Naive thymus-derived CD4-positive, alpha-beta T cell (primary cell): Measurements from ENCODE around the gene CBR4. TPM values are rescaled to one million over a fixed set of nuclear protein-coding genes. Genes with fewer than 3 reads are reported as not detected.

Experiments
- ATAC-seq: fragments of 150-1000 bp; cut with Tn5 transposase; 2 replicates; pipeline ENCODE4 v1.10.0; 2021; ENCODE audit warnings: mild to moderate bottlenecking, moderate library complexity
- CTCF ChIA-PET: fragments of 350-600 bp; sonication (Branson Sonifier 250); formaldehyde crosslinking; loops from one replicate; lab custom pipeline; 2021; ENCODE audit warnings: antibody characterized with exemption; lab: Charles Lee
- POLR2A ChIA-PET: fragments of 350-600 bp; sonication (Branson Sonifier 250); formaldehyde crosslinking; loops from one replicate; lab custom pipeline; 2021; ENCODE audit warnings: antibody characterized with exemption, inconsistent platforms; lab: Charles Lee
- DNase-seq, 9 donors: peaks; one replicate each; pipeline versions ENCODE4 v3.0.0 to v3.0.0-alpha.2; 2020 to 2022; ENCODE audit warnings: mixed read lengths in 1 of 9
- H3K27ac ChIP-seq: one replicate; pipeline ENCODE4 v1.7.0; 2013; ENCODE audit warnings: mild to moderate bottlenecking, low read depth, low read length, moderate library complexity
- H3K27me3 ChIP-seq, 2 donors: one replicate each; pipeline ENCODE4 v1.7.0; 2013; ENCODE audit warnings: low read length in 2 of 2, mild to moderate bottlenecking in 2 of 2, moderate library complexity in 2 of 2; ENCODE audit not compliant: control insufficient read depth in 2 of 2, insufficient read depth in 2 of 2
- H3K36me3 ChIP-seq, 3 experiments: 1 replicate in 2 of 3; 2 replicates in 1 of 3; pipeline ENCODE4 v1.7.0; 2013; ENCODE audit warnings: low read length in 3 of 3, mild to moderate bottlenecking in 3 of 3, moderate library complexity in 1 of 3; ENCODE audit not compliant: insufficient read depth in 3 of 3, control insufficient read depth in 2 of 3
- H3K4me1 ChIP-seq, 2 donors: one replicate each; pipeline ENCODE4 v1.7.0; 2013; ENCODE audit warnings: low read length in 2 of 2, mild to moderate bottlenecking in 2 of 2, moderate library complexity in 1 of 2; ENCODE audit not compliant: control insufficient read depth in 2 of 2, insufficient read depth in 2 of 2
- H3K4me3 ChIP-seq: 2 replicates; pipeline ENCODE4 v1.7.0; 2013; ENCODE audit warnings: mild to moderate bottlenecking, low read length
- H3K9me3 ChIP-seq, 3 experiments: 1 replicate in 2 of 3; 2 replicates in 1 of 3; pipeline ENCODE4 v1.7.0; 2013; ENCODE audit warnings: low read length in 3 of 3; ENCODE audit not compliant: control insufficient read depth in 2 of 3
- H3K27ac Mint-ChIP-seq, 9 donors: one replicate each; pipeline ENCODE4 v1.8.0; 2020 to 2022; ENCODE audit warnings: mixed read lengths in 9 of 9, mild to moderate bottlenecking in 8 of 9, moderate library complexity in 5 of 9, inconsistent platforms in 2 of 9
- H3K27me3 Mint-ChIP-seq, 5 donors: one replicate each; pipeline ENCODE4 v1.8.0; 2021 to 2022; ENCODE audit warnings: mixed read lengths in 5 of 5, mild to moderate bottlenecking in 1 of 5
- H3K36me3 Mint-ChIP-seq, 5 donors: one replicate each; pipeline ENCODE4 v1.8.0; 2020 to 2022; ENCODE audit warnings: mixed read lengths in 5 of 5, mild to moderate bottlenecking in 3 of 5, inconsistent platforms in 1 of 5
- H3K4me1 Mint-ChIP-seq, 7 donors: one replicate each; pipeline ENCODE4 v1.8.0; 2020 to 2022; ENCODE audit warnings: mixed read lengths in 7 of 7, mild to moderate bottlenecking in 3 of 7, inconsistent platforms in 1 of 7
- H3K4me3 Mint-ChIP-seq, 10 donors: one replicate each; pipeline ENCODE4 v1.8.0; 2020 to 2022; ENCODE audit warnings: mild to moderate bottlenecking in 10 of 10, mixed read lengths in 10 of 10, moderate library complexity in 6 of 10, inconsistent platforms in 2 of 10
- H3K9me3 Mint-ChIP-seq, 11 donors: one replicate each; pipeline ENCODE4 v1.8.0; 2020 to 2022; ENCODE audit warnings: mixed read lengths in 11 of 11, mild to moderate bottlenecking in 4 of 11, inconsistent platforms in 1 of 11, moderate library complexity in 1 of 11
- intact Hi-C, 2 donors: fragments of 100-400 bp; cut with micrococcal nuclease; formaldehyde crosslinking; loops; one replicate each; pipeline ENCODE4 v1.15.1; 2023
- polyA plus RNA-seq, 2 donors: library from polyadenylated mRNA; unstranded; fragments of 300-500 nt; fragmentation: Illumina TruSeq; gene quantifications; one replicate each; pipeline ENCODE4 v1.2.3, GENCODE V29; 2021
- total RNA-seq, 6 experiments: library from RNA in 5 of 6; stranded (reverse) in 5 of 6; gene quantifications; 1 replicate in 5 of 6; 2 replicates in 1 of 6; pipeline ENCODE4 v1.2.3 and lab custom pipeline; 2021 to 2026

CBR4 gene
- total and polyA plus RNA-seq, 7 experiments from 2014 or later: 6.2 to 24.5 (median 14.2) TPM

DNA sequence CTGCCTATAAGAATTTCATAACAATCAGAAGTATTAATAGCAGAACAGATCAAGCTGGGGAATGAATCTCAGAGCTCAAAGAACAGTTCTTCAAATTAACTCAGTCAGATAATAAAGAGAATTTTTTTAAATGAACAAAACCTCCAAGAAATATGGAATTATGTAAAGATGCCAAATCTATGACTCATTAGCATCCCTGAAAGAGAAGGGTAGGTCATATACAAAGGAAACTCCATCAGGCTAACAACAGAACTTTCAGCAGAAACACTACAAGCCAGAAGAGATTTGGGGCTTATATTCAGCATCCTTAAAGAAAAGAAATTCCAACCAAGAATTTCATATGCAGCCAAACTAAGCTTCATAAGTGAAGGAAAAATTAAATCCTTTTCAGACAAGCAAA is 28.6 kb downstream of the CBR4 start:
- H3K4me3 Mint-ChIP-seq: no peak overlapping the region
- intact Hi-C loops: no loop called here
- H3K36me3 ChIP-seq: peaks cover 0 to 29% (median 0%) of the 10 kb centered on the region in 3 experiments
- H3K9me3 Mint-ChIP-seq: peaks cover 11 to 63% (median 31%) of the 10 kb centered on the region in 11 donors
- H3K9me3 ChIP-seq: peaks cover 0 to 30% (median 7%) of the 10 kb centered on the region in 3 experiments
- no peaks in the 10 kb centered on the region for H3K4me1 ChIP-seq
- no peak overlapping the region for H3K27ac ChIP-seq
- H3K4me3 ChIP-seq: no peak overlapping the region
- no peaks in the 10 kb centered on the region for H3K27me3 Mint-ChIP-seq
- H3K27ac Mint-ChIP-seq: no peak overlapping the region
- CTCF ChIA-PET: no interaction called here
- ATAC-seq: no peak
- H3K36me3 Mint-ChIP-seq: peaks cover 39 to 65% (median 62%) of the 10 kb centered on the region in 5 donors
- H3K4me1 Mint-ChIP-seq: peaks cover 0 to 8% (median 0%) of the 10 kb centered on the region in 7 donors
- DNase-seq: no peak
- no peaks in the 10 kb centered on the region for H3K27me3 ChIP-seq
- POLR2A ChIA-PET: no interaction called here

DNA sequence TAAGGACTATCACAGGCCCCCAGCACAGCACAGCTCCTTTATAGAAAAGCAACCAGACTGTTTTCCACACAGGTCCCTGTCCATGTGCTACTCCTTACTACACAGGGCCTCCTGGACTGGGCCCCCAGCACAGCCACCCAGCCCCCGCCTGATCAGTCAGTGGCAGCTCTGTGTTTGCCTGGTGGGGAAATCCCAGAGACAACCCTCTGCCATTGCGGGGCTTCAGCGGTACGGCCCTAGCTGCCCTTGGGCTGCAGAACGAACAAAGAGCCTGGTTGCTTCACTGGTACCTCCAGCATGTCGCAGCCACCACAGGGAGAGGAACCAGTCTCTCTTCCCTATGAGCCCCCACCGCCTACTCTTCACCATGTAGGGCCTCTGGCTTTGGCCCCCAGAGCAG is 30.7 kb downstream of the CBR4 start:
- Mint-ChIP-seq H3K4me3 (no peak overlapping the region), H3K36me3 (peaks cover 37 to 54% (median 46%) of the 10 kb centered on the region in 5 donors), H3K27ac (no peak overlapping the region), H3K9me3 (peaks cover 13 to 46% (median 32%) of the 10 kb centered on the region in 11 donors), H3K27me3 (no peaks in the 10 kb centered on the region), H3K4me1 (peaks cover 0 to 8% (median 0%) of the 10 kb centered on the region in 7 donors)
- H3K36me3 ChIP-seq: peaks cover 0 to 30% (median 3%) of the 10 kb centered on the region in 3 experiments
- peaks cover 0 to 44% (median 7%) of the 10 kb centered on the region in 3 experiments for H3K9me3 ChIP-seq
- intact Hi-C loops: no loop called here
- DNase-seq (no peak), ATAC-seq (no peak)
- H3K4me1 ChIP-seq: no peaks in the 10 kb centered on the region
- no peak overlapping the region for H3K27ac ChIP-seq
- POLR2A ChIA-PET: no interaction called here
- H3K4me3 ChIP-seq: no peak overlapping the region
- CTCF ChIA-PET: no interaction called here
- no peaks in the 10 kb centered on the region for H3K27me3 ChIP-seq

DNA sequence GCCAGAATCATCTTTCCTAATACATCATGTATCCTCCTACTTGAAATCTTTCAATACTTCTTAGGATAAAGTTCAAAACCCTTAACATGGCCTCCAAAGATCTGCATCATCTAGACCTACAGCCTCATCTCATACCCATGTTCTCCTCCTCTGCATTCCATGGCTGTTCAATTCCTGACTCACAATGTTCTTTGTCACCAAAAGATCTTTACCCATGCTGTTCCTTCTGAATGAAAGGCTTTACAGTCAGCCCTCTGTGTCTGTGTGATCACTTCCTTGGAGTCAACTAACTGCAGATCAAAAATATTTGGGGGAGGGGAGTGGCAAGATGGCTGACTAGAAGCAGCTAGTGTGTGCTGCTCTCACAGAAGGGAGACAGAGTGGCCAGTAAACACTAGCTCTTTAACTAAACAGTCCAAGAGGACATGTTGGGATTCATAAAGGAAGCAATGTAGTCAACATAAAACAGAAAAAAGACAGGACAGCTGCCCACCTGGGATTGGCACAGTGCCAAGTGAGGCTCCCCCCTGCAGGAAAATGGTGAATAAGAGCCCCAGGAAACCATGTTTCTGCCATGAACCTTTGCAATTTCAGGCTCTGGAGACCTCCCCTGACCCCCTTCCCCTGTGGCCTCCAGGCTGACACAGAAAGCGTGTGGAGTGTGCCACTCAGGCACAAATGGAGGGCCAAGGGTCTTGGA is 31.9 kb downstream of the CBR4 start:
- H3K9me3 Mint-ChIP-seq: peaks cover 10 to 35% (median 23%) of the 10 kb centered on the region in 11 donors
- no peak overlapping the region for H3K4me3 Mint-ChIP-seq

DNA sequence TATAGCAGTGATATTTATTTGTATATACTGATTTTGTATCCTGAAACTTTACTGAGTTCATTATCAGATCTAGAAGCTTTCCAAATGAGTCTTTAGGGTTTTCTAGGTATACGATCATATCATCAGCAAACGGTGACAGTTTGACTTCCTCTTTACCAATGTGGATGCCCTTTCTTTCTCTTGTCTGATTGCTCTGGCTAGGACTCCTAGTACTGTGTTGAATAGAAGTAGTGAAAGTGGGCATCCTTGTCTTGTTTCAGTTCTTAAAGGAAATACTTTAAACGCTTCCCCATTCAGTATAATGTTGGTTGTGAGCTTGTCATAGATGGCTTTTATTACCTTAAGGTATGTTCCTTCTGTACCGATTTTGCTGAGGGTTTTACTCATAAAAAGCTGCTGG is 37.5 kb downstream of the CBR4 start:
- peaks cover 0 to 4% (median 0%) of the 10 kb centered on the region in 7 donors for H3K4me1 Mint-ChIP-seq
- H3K9me3 Mint-ChIP-seq: peaks cover 7 to 55% (median 29%) of the 10 kb centered on the region in 11 donors
- ChIA-PET POLR2A (no interaction called here), CTCF (no interaction called here)
- Histone ChIP-seq H3K27me3 (no peaks in the 10 kb centered on the region), H3K36me3 (peaks cover 0 to 17% (median 3%) of the 10 kb centered on the region in 3 experiments), H3K4me1 (no peaks in the 10 kb centered on the region), H3K27ac (no peak overlapping the region), H3K4me3 (no peak overlapping the region), H3K9me3 (peaks cover 0 to 48% (median 0%) of the 10 kb centered on the region in 3 experiments)
- intact Hi-C loops: no loop called here
- ATAC-seq: no peak
- H3K27me3 Mint-ChIP-seq: no peaks in the 10 kb centered on the region
- peaks cover 0 to 26% (median 16%) of the 10 kb centered on the region in 5 donors for H3K36me3 Mint-ChIP-seq
- no peak overlapping the region for H3K27ac Mint-ChIP-seq
- DNase-seq: no peak
- H3K4me3 Mint-ChIP-seq: no peak overlapping the region

More for the DNA sequence above, 31.9 kb downstream of the CBR4 start:
- H3K27me3 ChIP-seq: no peaks in the 10 kb centered on the region
- ChIA-PET CTCF (no interaction called here), POLR2A (interaction anchor here (0.7 kb wide), 1 partner anchor 617 kb away, joined by 3 read pairs; no protein-coding TSS in a partner anchor)
- no peak overlapping the region for H3K27ac Mint-ChIP-seq
- intact Hi-C loops: no loop called here
- H3K27ac ChIP-seq: no peak overlapping the region
- H3K9me3 ChIP-seq: peaks cover 0 to 50% (median 7%) of the 10 kb centered on the region in 3 experiments
- no peaks in the 10 kb centered on the region for H3K27me3 Mint-ChIP-seq
- no peaks in the 10 kb centered on the region for H3K4me1 Mint-ChIP-seq
- H3K4me1 ChIP-seq: no peaks in the 10 kb centered on the region
- no peak overlapping the region for H3K4me3 ChIP-seq
- ATAC-seq (no peak), DNase-seq (no peak)
- peaks cover 32 to 42% (median 36%) of the 10 kb centered on the region in 5 donors for H3K36me3 Mint-ChIP-seq
- H3K36me3 ChIP-seq: peaks cover 0 to 30% (median 3%) of the 10 kb centered on the region in 3 experiments

DNA sequence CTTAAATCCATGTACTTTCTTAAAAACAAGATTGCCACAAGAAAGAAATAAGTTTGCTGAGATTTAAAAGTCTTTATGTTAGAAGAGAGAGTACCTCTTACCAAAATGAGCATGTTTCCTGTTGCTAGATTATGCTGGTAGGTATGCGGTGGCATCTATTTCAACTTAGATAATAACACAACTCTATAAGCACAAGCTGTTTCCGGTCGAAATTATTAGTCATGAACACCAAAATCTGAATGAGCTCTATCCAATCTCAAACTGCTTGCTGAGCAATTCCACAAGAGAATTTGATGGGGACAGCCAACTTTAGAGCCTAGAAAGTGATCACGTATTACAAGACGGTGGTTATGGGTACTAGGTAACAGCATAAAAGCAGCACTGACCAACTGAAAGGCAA is 49.3 kb downstream of the CBR4 start:
- DNase-seq (no peak), ATAC-seq (no peak)
- Mint-ChIP-seq H3K36me3 (peaks cover 0 to 14% (median 12%) of the 10 kb centered on the region in 5 donors), H3K9me3 (peaks cover 0 to 9% (median 5%) of the 10 kb centered on the region in 11 donors), H3K4me3 (no peak overlapping the region), H3K4me1 (peaks cover 0 to 1% (median 0%) of the 10 kb centered on the region in 7 donors), H3K27ac (no peak overlapping the region), H3K27me3 (no peaks in the 10 kb centered on the region)
- intact Hi-C loops: no loop called here
- no peaks in the 10 kb centered on the region for H3K36me3 ChIP-seq
- H3K9me3 ChIP-seq: no peaks in the 10 kb centered on the region
- POLR2A ChIA-PET: no interaction called here
- CTCF ChIA-PET: no interaction called here
- no peak overlapping the region for H3K4me3 ChIP-seq
- H3K27ac ChIP-seq: no peak overlapping the region
- no peaks in the 10 kb centered on the region for H3K27me3 ChIP-seq
- H3K4me1 ChIP-seq: no peaks in the 10 kb centered on the region

DNA sequence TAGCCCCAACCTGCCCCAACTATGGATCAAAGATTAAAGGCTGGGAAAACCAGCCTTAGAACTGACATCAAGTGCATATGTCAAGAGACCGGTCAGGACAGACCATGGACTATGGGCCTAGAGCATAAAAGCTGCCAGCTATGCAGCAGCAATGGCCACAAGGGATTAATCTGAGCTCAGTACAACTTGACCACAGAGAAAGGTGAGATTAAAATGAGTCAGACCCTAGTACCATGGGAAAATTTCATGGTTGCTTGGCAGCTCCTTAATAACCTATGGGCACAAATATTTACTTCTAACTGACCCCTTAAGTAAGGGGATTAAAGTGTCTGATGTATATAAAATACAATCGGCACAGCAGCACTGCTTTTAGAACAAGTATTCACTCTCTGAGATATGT is 54.4 kb downstream of the CBR4 start:
- H3K27me3 Mint-ChIP-seq: peaks cover 0 to 5% (median 0%) of the 10 kb centered on the region in 5 donors
- H3K27ac Mint-ChIP-seq: no peak overlapping the region
- POLR2A ChIA-PET: no interaction called here
- H3K36me3 Mint-ChIP-seq: peaks cover 0 to 15% (median 13%) of the 10 kb centered on the region in 5 donors
- H3K4me3 Mint-ChIP-seq: no peak overlapping the region
- intact Hi-C loops: no loop called here
- no peaks in the 10 kb centered on the region for H3K4me1 ChIP-seq
- CTCF ChIA-PET: no interaction called here
- peaks cover 0 to 15% (median 6%) of the 10 kb centered on the region in 11 donors for H3K9me3 Mint-ChIP-seq
- H3K27me3 ChIP-seq: no peaks in the 10 kb centered on the region
- no peak overlapping the region for H3K27ac ChIP-seq
- H3K9me3 ChIP-seq: no peaks in the 10 kb centered on the region
- no peak overlapping the region for H3K4me3 ChIP-seq
- no peaks in the 10 kb centered on the region for H3K36me3 ChIP-seq
- DNase-seq: no peak
- no peak for ATAC-seq
- H3K4me1 Mint-ChIP-seq: no peaks in the 10 kb centered on the region
